NCI-H2196 treated with DMSO at 0.1 percent for 48 hours (cell line): ENCODE data around the gene SLC19A1.

Source experiments
- DNase-seq: peaks from one replicate; lab custom pipeline; 2025; ENCODE audit not compliant: unreplicated experiment; lab: John Stamatoyannopoulos, UW

The SLC19A1 gene

GRCh38 chr21:45460011-45460565 is 82.2 kb downstream of the SLC19A1 start:
- DNase-seq = no peak

- DNase-seq = no peak
Measured at GRCh38 chr21:45459171-45460010, 82.8 kb downstream of the SLC19A1 start.

- DNase-seq = no peak
Measured at GRCh38 chr21:45458281-45459170, 83.7 kb downstream of the SLC19A1 start.

DNA sequence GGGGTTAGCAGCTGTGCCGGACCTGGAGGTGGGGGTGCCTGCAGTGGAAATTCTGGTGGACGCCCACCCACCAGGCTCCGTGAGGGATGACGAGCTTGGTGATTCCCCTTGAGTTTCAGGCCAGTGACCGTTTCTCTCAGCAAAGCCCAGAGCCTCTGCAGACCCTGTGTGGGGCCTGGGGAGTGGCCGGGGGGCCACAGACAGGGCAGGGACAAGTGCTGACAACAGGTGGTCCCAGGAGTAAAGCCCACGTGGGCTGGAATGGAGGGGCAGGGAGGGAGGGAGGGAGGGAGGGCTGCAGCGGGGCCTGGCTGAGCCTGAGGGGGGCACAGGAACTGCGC is 84.4 kb downstream of the SLC19A1 start:
- no peak for DNase-seq

DNA sequence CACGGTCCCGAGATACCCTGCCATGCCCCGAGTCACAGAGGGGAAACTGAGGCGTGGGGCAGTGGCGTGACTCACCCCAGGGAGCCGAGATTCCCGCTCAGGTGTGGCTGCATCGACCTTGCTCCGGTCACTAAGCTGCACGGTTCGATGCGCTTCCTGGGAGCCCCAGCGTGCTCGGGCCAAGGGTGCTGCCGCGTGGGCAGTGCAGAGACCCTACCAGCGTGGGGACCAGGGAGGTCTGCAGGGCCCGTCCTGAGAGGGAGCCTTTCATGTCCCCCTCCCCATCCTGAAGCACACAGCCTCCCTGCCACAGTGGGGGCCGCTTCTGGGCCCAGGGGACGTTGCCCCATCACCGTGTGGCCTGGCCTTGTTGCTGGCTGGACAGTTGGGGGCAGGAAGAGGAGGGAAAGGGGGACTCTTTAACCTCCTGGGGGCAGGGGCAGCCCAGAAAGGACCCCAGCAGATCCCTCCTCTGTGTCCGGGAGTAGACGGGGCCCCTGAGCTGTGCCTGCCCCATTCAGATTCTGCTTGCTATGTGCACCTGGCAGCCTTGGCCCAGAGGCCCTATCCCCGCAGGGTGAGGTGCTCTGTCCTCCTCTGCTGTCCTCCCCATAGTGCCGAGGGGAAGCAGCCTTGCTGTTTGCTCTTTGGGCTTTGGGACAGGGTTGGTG is 84.9 kb downstream of the SLC19A1 start:
- DNase-seq = no peak

- DNase-seq = no peak
Measured at GRCh38 chr21:45456584-45457160, 85.6 kb downstream of the SLC19A1 start.

DNA sequence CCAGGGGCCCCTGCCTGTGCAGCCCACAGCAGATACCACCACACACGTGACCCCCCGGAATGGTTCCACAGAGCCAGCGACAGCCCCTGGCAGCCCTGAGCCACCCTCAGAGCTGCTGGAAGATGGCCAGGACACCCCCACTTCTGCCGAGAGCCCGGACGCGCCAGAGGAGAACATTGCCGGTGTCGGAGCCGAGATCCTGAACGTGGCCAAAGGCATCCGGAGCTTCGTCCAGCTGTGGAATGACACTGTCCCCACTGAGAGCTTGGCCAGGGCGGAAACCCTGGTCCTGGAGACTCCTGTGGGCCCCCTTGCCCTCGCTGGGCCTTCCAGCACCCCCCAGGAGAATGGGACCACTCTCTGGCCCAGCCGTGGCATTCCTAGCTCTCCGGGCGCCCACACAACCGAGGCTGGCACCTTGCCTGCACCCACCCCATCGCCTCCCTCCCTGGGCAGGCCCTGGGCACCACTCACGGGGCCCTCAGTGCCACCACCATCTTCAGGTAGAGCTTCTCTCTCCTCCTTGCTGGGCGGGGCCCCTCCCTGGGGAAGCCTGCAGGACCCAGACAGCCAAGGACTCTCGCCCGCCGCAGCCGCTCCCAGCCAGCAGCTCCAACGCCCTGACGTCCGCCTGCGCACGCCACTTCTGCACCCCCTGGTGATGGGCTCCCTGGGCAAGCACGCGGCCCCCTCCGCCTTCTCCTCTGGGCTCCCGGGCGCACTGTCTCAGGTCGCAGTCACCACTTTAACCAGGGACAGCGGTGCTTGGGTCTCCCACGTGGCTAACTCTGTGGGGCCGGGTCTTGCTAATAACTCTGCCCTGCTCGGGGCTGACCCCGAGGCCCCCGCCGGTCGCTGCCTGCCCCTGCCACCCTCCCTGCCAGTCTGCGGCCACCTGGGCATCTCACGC is 86.3 kb downstream of the SLC19A1 start:
- DNase-seq = no peak

DNA sequence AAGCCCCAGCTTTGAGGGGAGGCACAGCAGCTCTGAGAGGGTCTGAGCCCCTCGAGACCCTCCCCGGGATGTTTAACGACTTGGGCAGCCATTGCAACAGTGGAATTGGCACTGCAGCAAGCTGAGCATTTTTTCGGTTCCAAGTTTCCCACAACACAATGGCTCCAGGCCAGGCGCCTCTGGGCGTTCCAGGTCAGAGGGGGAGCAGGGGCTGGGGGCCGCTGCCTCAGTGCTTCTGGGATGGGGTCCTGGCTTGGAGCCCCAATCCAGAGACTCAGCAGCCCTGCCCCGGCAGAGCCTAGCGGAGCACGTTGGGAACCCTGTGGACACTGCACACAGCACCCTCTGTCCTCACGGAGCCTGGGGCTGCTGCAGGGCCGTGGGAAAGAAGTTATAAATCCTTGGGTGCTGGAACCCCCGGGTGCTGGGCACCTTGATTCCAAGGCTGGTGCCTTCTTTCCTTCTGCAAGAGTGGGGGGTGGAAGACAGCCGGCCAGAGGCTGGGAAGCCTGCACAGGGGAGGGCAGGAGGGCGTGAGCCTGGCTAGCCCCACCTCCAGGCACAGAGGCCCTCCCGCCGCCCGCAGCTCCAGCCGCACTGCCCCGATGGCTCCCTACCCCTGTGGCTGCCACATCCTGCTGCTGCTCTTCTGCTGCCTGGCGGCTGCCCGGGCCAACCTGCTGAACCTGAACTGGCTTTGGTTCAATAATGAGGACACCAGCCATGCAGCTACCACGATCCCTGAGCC is 87.1 kb downstream of the SLC19A1 start:
- peak; percentile 50 for DNase-seq

GRCh38 chr21:45454060-45454925 is 87.9 kb downstream of the SLC19A1 start:
- no peak for DNase-seq

GRCh38 chr21:45453308-45453950 is 88.8 kb downstream of the SLC19A1 start:
- no peak for DNase-seq

GRCh38 chr21:45452696-45453307 is 89.4 kb downstream of the SLC19A1 start:
- DNase-seq = no peak

GRCh38 chr21:45451771-45452182 is 90.5 kb downstream of the SLC19A1 start:
- no peak for DNase-seq

GRCh38 chr21:45451091-45451740 is 91.0 kb downstream of the SLC19A1 start:
- no peak for DNase-seq

DNA sequence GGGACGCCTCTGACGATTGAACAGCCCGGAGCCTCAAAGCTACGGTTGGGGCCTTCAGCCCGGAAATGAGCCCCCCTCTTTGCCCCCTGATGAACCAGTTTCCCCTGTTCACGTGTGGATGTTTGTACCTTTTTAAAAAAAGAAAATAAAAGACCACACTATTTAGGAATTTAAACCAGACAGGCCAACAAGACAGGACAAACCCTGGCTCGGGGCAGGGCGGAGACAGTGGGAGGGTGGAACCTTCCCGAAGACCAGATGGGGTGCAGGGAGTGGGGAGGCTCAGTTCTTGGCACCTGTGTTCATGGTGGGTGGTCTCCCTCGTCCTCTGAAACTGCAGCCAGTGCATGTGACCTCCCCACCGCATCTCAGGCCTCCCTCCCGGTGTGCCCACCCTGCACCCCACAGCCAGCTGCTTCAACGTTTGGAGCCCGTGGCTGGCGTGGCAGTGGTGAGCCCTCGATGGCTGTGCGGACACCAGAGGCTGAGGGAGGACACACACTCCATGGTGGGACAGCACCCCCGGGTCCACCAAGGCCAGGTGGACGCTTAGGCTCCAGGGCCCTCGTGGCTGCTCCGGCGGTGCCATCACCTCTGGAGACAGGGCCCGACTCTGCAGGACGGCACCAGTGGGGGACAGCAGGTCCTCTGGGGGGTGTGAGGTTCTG is 91.7 kb downstream of the SLC19A1 start:
- DNase-seq = no peak

DNA sequence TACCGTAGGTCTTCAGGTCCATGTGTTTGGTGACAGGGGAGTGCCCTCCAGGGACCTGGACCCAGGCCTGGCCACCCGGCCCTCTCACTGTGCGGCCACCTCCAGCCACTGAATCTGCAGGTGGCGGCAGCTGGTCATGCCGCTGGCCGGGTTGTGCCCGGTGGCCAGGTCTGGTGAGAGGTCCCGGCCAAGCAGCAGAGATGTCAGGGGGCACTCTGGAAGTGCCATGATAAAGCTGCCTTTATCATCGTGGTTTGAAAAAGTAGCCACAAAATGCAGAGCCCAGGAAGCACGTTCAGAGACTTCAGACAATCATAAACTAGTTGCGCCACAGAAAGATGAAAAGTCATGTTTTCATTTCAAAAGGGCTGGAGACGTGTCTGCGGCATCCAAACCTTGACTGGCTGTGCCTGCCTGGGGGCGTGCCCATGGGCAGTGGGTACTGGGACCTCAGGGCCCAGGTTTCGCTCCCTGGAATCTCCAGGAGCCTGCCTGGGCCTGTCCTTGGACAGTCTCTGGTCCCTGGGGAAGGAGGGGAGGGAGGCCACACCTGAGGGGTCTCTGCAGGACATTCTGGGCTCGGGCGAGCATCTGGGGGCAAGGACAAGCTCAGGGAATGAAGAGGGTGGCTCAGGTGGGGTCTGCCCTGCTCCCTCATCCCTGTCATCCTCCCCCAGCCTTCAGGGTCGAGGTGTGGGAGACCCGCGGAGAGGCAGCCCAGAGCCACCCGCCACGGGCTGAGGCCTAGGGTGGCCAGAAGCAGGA is 92.4 kb downstream of the SLC19A1 start:
- DNase-seq = no peak
